ENCODE measurements around the gene FBXL17. TPM values are rescaled to one million over a fixed set of nuclear protein-coding genes. Genes with fewer than 3 reads are reported as not detected.

Gene FBXL17
- total and polyA plus RNA-seq, 2 of the 13 experiments (the other 11 are each of a cell fraction or from before 2014, with no cell fraction given): 3.0 to 7.9 TPM

DNA sequence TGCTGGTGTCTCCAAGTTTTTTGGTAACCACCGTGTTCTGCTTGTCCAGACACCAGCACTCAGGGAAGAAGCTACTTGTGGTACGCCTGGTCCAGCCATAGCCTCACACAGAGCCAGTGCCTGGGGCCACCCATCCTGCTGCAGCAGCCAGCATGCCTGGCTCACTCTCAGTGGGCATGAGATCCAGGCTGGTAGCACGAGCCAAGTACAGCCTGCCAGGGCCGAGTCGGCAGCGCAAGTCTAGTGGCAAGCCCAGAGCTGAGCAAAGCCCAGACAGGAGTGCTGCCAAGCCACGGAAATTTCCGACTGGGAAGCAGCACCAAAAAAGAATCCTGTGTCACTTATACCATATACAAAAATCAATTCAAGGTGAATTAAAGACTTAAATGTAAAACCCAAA lies 36.3 kb upstream of the FBXL17 start:
- H3K9me3 ChIP-seq (ENCODE audit: low read length): no peaks in the 10 kb centered on the region
- 21% methylated on average over 8 of the region's 8 CpGs for WGBS (ENCODE audit: low lambda C conversion rate)
- no peak overlapping the region for H3K9ac ChIP-seq (ENCODE audit: insufficient read depth, low read depth, low read length)
- intact Hi-C loops (cut with micrococcal nuclease; ENCODE audit: unreplicated experiment): no loop called here
- in situ Hi-C loops (cut with HindIII; ENCODE audit: extremely low pct_ligation_motif_present, low pct_unique_long_range_greater_than_20kb): no loop called here
- no peak overlapping the region for H2AFZ ChIP-seq (ENCODE audit: low read length)
- ChIA-PET POLR2A (no interaction called here), CTCF (ENCODE audit: low intra/inter-chr PET ratio, low total read pairs) (no interaction called here)
- H3K36me3 ChIP-seq (replicated peaks in 1 of 2; ENCODE audit: control insufficient read depth in 1 of 2, insufficient read depth in 2 of 2, low read length in 2 of 2): no peaks in the 10 kb centered on the region
- TF ChIP-seq RNF219 (CRISPR knock-in tag; IDR thresholded peaks at IDR 0.05) (no peak), ZNF616 (CRISPR knock-in tag; IDR thresholded peaks at IDR 0.05; ENCODE audit: low read depth) (no peak), TBL1XR1 (IDR thresholded peaks at IDR 0.05; ENCODE audit: borderline replicate concordance, low read length, partially characterized antibody) (no peak), ZNF292 (CRISPR knock-in tag; IDR thresholded peaks at IDR 0.05; ENCODE audit: borderline replicate concordance, low read depth) (no peak), ZNF274 (CRISPR knock-in tag; IDR thresholded peaks at IDR 0.05) (no peak), AFF4 (CRISPR knock-in tag; IDR thresholded peaks at IDR 0.05) (no peak), ZNF569 (CRISPR knock-in tag; IDR thresholded peaks at IDR 0.05; ENCODE audit: borderline replicate concordance) (no peak), RXRB (CRISPR knock-in tag; IDR thresholded peaks at IDR 0.05; ENCODE audit: borderline replicate concordance) (no peak), SALL1 (CRISPR knock-in tag; IDR thresholded peaks at IDR 0.05) (no peak)
- TF ChIP-seq, protein P1, sequence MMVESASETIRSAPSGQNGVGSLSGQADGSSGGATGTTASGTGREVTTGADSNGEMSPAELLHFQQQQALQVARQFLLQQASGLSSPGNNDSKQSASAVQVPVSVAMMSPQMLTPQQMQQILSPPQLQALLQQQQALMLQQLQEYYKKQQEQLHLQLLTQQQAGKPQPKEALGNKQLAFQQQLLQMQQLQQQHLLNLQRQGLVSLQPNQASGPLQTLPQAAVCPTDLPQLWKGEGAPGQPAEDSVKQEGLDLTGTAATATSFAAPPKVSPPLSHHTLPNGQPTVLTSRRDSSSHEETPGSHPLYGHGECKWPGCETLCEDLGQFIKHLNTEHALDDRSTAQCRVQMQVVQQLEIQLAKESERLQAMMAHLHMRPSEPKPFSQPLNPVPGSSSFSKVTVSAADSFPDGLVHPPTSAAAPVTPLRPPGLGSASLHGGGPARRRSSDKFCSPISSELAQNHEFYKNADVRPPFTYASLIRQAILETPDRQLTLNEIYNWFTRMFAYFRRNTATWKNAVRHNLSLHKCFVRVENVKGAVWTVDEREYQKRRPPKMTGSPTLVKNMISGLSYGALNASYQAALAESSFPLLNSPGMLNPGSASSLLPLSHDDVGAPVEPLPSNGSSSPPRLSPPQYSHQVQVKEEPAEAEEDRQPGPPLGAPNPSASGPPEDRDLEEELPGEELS (CRISPR knock-in tag; IDR thresholded peaks at IDR 0.05): no peak
- TF ChIP-seq, protein P2, sequence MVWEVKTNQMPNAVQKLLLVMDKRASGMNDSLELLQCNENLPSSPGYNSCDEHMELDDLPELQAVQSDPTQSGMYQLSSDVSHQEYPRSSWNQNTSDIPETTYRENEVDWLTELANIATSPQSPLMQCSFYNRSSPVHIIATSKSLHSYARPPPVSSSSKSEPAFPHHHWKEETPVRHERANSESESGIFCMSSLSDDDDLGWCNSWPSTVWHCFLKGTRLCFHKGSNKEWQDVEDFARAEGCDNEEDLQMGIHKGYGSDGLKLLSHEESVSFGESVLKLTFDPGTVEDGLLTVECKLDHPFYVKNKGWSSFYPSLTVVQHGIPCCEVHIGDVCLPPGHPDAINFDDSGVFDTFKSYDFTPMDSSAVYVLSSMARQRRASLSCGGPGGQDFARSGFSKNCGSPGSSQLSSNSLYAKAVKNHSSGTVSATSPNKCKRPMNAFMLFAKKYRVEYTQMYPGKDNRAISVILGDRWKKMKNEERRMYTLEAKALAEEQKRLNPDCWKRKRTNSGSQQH (CRISPR knock-in tag; IDR thresholded peaks at IDR 0.05; ENCODE audit: low read depth): no peak
- no TSS peak for BruUV-seq (replicated peaks)
- H3K27me3 ChIP-seq (ENCODE audit: control insufficient read depth in 1 of 2, insufficient read depth in 2 of 2, low read length in 2 of 2): 0 out of 5 replicates have a peak, but pooled peaks cover 0 to 4% of the 10 kb centered on the region in 2 experiments
- DNase-seq (ENCODE audit: low spot score) (no peak), ATAC-seq (no peak), FAIRE-seq (no peak)
- no peaks in the 10 kb centered on the region for H3K4me1 ChIP-seq (ENCODE audit: insufficient read depth, low read length)
- no peaks in the 10 kb centered on the region for H3K79me2 ChIP-seq (ENCODE audit: insufficient read depth, low read length)
- no peaks in the 10 kb centered on the region for H4K20me1 ChIP-seq (ENCODE audit: insufficient read depth, low read length)
- H3K4me2 ChIP-seq (ENCODE audit: low read depth, low read length): no peak overlapping the region
- no peak overlapping the region for H3K27ac ChIP-seq (ENCODE audit: extremely low read length, insufficient read depth, low read length)
- no peak overlapping the region for H3K4me3 ChIP-seq (replicated peaks in 1 of 3; ENCODE audit: insufficient read depth in 1 of 3, low read depth in 2 of 3, low read length in 3 of 3)
